ENCODE results near the gene SNRK.

DNA sequence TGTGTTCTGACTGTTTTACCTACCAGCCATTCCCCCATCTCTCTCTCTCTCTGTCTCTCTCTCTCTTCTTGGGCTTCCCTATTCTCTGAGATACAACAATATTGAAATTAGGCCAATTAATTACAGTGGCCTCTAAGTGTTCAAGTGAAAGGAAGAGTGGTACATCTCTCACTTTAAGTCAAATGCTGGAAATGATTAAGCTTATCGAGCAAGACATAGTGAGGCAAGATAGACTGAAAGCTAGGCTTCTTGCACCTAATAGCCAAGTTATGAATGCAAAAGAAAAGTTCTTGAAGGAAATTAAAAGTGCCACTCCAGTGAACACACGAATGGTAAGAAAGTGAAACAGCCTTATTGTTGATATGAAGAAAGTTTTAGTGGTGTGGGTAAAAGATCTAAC, 21.3 kb downstream of the SNRK start:
- TF ChIP-seq CTCF (IDR thresholded peaks at IDR 0.05; ENCODE audit: low read depth, low read length) (no peak), EZH2phosphoT487 (IDR thresholded peaks at IDR 0.05; ENCODE audit: low read depth) (no peak)

Measured in OCI-LY3 (cell line).